Fibroblast of lung (primary cell): ENCODE results near the gene EYS. TPM values are rescaled to one million over a fixed set of nuclear protein-coding genes. Genes with fewer than 3 reads are reported as not detected.

ENCODE experiments used
- DNase-seq, 2 donors: peaks; one replicate each; pipeline versions ENCODE4 v3.0.0 to v3.0.0-alpha.2; 2010; ENCODE audit warnings: low read depth in 2 of 2
- H2AFZ ChIP-seq: 2 replicates; pipeline ENCODE4 v1.5.1; 2012; ENCODE audit warnings: low read length, control low read depth, inconsistent platforms
- H3K27ac ChIP-seq: 2 replicates; pipeline ENCODE4 v1.5.1; 2011; ENCODE audit warnings: low read length, control low read depth; ENCODE audit not compliant: insufficient read depth
- H3K27me3 ChIP-seq: 2 replicates; pipeline ENCODE4 v1.5.1; 2011; ENCODE audit warnings: mild to moderate bottlenecking, low read length; ENCODE audit not compliant: control insufficient read depth, insufficient read depth
- H3K36me3 ChIP-seq: 2 replicates; pipeline ENCODE4 v1.5.1; 2011; ENCODE audit warnings: low read length; ENCODE audit not compliant: control insufficient read depth, insufficient read depth
- H3K4me1 ChIP-seq: 2 replicates; pipeline ENCODE4 v1.5.1; 2011; ENCODE audit warnings: low read length; ENCODE audit not compliant: control insufficient read depth, insufficient read depth; ENCODE audit errors: extremely low read depth
- H3K4me2 ChIP-seq: 2 replicates; pipeline ENCODE4 v1.5.1; 2011; ENCODE audit warnings: low read length, control low read depth; ENCODE audit not compliant: insufficient read depth; ENCODE audit errors: extremely low read depth
- H3K4me3 ChIP-seq, 4 experiments: fragments of 200-600 bp in 1 of 4; sonication (generic) in 1 of 4; replicated peaks in 1 of 4; 2 replicates each; pipeline ENCODE4 v1.5.1; 2011 to 2016; ENCODE audit warnings: low read length in 4 of 4, low read depth in 3 of 4, mild to moderate bottlenecking in 3 of 4, control low read depth in 2 of 4, inconsistent platforms in 1 of 4, mixed read lengths in 1 of 4; ENCODE audit not compliant: insufficient read depth in 1 of 4; ENCODE audit errors: control extremely low read depth in 1 of 4
- H3K79me2 ChIP-seq: 2 replicates; pipeline ENCODE4 v1.5.1; 2012; ENCODE audit warnings: mild to moderate bottlenecking, low read length, inconsistent platforms; ENCODE audit not compliant: control insufficient read depth, insufficient read depth
- H3K9ac ChIP-seq: 2 replicates; pipeline ENCODE4 v1.5.1; 2011; ENCODE audit warnings: mild to moderate bottlenecking, low read length, control low read depth; ENCODE audit not compliant: insufficient read depth
- H3K9me3 ChIP-seq: 2 replicates; pipeline ENCODE4 v1.5.1; 2012; ENCODE audit warnings: low read depth, low read length; ENCODE audit not compliant: control insufficient read depth, insufficient read depth
- H4K20me1 ChIP-seq: 2 replicates; pipeline ENCODE4 v1.5.1; 2011; ENCODE audit warnings: low read length; ENCODE audit not compliant: control insufficient read depth, insufficient read depth; ENCODE audit errors: extremely low read depth
- EZH2 ChIP-seq: IDR thresholded peaks from 2 replicates; pipeline ENCODE4 v1.5.1; 2012; ENCODE audit warnings: low read length, control low read depth, mild to moderate bottlenecking; ENCODE audit errors: missing control alignments
- polyA plus RNA-seq, 2 donors: library from polyadenylated mRNA; depleted of rRNA in 1 of 2; stranded (reverse) in 1 of 2; unstranded in 1 of 2; fragments of >200 nt; gene quantifications; 2 replicates each; pipeline ENCODE4 v1.2.1, GENCODE V29; 2011 to 2012; ENCODE audit warnings: missing spikeins in 1 of 2
- total RNA-seq: library from RNA; depleted of rRNA; stranded (reverse); fragments of >200 nt; gene quantifications from 2 replicates; pipeline ENCODE4 v1.2.1, GENCODE V29; 2014
- TF ChIP-seq, protein P1 (sequence below), 2 donors: IDR thresholded peaks in 1 of 2; conservative IDR thresholded peaks in 1 of 2; 1 replicate in 1 of 2; 2 replicates in 1 of 2; pipeline ENCODE4 v1.5.1; 2011 to 2012; ENCODE audit warnings: low read length in 2 of 2, control low read depth in 1 of 2, inconsistent platforms in 1 of 2, low read depth in 1 of 2, mild to moderate bottlenecking in 1 of 2

Gene EYS
- total and polyA plus RNA-seq, 2 donors (not counting 1 experiment from before 2014, with no cell fraction given) = under 0.01 TPM; not detected in 1

DNA sequence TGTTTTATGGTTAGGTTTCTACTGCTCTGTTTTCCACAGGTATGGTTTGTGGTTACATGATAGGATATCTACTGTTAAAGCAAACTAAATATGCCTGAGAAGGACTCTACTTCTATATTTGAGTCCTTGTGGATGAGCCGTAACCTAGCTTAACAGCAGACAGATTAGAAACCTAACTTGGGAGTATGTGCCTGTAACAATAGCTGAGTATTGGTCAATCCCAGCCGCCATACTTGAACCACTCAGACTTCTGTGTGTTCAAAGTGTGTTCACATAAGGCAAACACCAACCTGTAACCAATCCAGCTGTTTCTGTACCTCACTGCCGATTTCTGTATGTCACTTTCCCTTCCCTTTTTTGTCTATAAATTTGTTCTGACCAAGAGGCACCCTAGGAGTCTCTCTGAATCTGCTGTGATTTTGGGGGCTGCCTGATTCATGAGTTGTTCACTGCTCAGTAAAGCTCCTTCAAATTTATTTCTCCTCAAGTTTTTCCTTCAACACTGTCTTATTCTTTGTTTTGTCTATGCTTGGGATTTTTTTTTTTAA, 2034.4 kb downstream of the EYS start:
- Histone ChIP-seq H3K4me1 (peaks cover 3% of the 10 kb centered on the region), H3K9me3 (no peaks in the 10 kb centered on the region), H3K4me3 (no peak overlapping the region), H3K27ac (no peak overlapping the region), H3K4me2 (no peak overlapping the region), H3K79me2 (peaks cover 12% of the 10 kb centered on the region), H4K20me1 (no peaks in the 10 kb centered on the region), H3K27me3 (no peaks in the 10 kb centered on the region), H3K36me3 (no peaks in the 10 kb centered on the region), H2AFZ (no peak overlapping the region), H3K9ac (no peak overlapping the region)
- no peak for DNase-seq
- TF ChIP-seq, protein P1, sequence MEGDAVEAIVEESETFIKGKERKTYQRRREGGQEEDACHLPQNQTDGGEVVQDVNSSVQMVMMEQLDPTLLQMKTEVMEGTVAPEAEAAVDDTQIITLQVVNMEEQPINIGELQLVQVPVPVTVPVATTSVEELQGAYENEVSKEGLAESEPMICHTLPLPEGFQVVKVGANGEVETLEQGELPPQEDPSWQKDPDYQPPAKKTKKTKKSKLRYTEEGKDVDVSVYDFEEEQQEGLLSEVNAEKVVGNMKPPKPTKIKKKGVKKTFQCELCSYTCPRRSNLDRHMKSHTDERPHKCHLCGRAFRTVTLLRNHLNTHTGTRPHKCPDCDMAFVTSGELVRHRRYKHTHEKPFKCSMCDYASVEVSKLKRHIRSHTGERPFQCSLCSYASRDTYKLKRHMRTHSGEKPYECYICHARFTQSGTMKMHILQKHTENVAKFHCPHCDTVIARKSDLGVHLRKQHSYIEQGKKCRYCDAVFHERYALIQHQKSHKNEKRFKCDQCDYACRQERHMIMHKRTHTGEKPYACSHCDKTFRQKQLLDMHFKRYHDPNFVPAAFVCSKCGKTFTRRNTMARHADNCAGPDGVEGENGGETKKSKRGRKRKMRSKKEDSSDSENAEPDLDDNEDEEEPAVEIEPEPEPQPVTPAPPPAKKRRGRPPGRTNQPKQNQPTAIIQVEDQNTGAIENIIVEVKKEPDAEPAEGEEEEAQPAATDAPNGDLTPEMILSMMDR (conservative IDR thresholded peaks at IDR 0.05 in 1 of 2, IDR thresholded peaks at IDR 0.05 in 1 of 2; ENCODE audit: low read depth in 1 of 2, low read length in 2 of 2) = no peak
- no peak for TF ChIP-seq EZH2

DNA sequence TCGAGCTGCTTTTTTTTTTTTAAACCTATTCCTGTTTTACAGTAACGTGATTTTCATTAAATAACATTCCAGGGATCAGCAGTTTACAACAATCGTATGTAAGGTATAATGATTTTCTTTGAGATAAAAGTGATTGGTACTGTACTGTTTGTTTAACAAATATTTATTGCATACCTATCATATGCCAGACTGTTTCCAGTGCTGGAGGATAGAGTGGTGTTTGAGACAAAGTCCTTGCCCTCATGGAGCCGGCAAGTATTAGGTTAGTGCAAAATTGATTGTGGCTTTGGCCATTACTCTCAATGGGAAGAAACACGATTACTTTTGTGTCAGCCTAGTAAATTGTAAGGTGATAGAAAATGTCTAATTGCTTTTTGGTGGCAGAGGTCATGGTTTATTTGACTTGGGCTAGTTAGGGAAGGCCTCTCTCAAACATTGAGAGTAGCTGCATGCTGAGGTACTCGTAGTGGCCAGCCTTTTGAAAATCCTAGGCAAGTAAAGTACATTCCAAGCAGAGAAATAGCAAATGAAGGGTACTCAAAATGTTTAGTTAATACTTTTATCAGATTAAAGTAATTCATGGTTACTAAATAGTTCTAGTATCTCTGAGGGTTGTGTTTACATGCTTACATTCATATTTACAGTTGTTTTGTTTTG, 2035.8 kb downstream of the EYS start:
- no peaks in the 10 kb centered on the region for H3K4me1 ChIP-seq
- TF ChIP-seq EZH2 = no peak
- TF ChIP-seq, protein P1 (conservative IDR thresholded peaks at IDR 0.05 in 1 of 2, IDR thresholded peaks at IDR 0.05 in 1 of 2; ENCODE audit: low read depth in 1 of 2, low read length in 2 of 2) = no peak
- H3K36me3 ChIP-seq = no peaks in the 10 kb centered on the region
- H3K27ac ChIP-seq = no peak overlapping the region
- no peaks in the 10 kb centered on the region for H4K20me1 ChIP-seq
- peaks cover 13% of the 10 kb centered on the region for H3K79me2 ChIP-seq
- no peaks in the 10 kb centered on the region for H3K9me3 ChIP-seq
- H3K4me3 ChIP-seq = no peak overlapping the region
- no peak overlapping the region for H2AFZ ChIP-seq
- no peak overlapping the region for H3K9ac ChIP-seq
- no peak overlapping the region for H3K4me2 ChIP-seq
- no peaks in the 10 kb centered on the region for H3K27me3 ChIP-seq
- DNase-seq = no peak
